Inflammatory macrophage treated with lipopolysaccharide for 4 hours (primary cell): Measurements from ENCODE around the gene UVRAG.

Experiments used
- DNase-seq: peaks from one replicate; pipeline ENCODE4 v3.0.0-alpha.2; 2020

Gene UVRAG

DNA sequence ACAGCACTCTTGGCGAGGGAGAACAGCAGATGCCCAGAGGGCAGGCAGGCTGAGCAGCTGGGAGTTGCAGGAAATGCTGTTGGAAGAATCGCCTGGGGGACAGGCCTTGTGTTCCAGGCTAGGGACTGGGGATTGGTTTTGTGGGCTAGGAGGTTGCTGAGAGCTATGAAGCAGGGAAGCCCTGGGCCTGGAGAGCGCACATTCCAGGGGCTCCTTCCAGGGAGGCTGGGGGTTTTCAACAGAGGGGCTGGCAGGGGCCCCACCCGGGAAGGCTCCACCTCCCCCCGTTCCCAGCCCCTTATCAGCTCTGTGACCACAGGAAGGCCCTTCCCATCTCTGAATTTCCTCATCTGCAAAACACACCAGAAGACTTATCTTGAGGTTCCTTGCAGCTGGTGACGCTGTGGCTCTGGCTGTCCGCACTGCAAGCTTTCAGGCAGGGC is 369.6 kb downstream of the UVRAG start:
- no peak for DNase-seq

DNA sequence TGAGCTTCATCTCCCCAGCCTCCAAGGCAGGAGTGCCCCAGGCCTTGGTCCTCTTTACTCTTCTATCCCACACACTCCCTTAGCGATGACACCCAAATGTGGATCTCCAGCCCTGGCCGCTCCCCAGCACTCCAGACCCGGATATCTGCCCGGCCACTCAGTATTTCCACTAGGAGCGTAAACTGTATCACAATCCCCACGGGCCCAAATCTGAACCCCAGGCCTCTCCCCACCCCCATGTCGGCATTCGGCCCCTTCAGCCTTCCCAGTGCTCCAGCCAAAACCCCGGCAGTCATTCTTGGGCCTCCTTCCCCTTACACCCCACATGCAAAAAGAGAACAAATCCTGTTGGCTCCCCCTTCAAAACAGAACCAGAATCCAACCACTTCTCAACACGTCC is 370.5 kb downstream of the UVRAG start:
- DNase-seq, result no peak

DNA sequence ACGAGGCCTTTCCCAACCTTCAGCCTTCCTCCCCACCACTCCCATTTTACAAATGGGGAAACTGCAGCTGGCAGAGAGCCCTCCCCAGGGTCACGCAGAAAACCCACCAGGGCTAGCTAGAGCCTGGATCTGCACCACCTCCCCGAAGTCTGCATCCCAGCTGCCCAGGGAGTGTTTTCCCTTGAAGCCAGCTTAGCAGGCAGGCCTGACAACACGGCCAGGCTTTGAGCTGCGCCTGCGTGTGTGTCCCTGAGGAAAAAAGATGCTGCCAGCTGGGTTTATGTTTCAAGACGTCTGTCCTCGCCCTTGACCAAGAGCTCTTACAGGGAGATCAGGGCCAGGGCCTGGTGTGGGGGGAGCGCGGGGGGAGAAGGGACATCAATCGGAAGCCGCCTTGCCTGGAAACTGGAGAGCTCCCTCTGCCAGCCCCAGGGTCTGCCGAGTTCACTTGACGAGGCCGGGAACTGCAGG is 371.0 kb downstream of the UVRAG start:
- DNase-seq, result no peak

DNA sequence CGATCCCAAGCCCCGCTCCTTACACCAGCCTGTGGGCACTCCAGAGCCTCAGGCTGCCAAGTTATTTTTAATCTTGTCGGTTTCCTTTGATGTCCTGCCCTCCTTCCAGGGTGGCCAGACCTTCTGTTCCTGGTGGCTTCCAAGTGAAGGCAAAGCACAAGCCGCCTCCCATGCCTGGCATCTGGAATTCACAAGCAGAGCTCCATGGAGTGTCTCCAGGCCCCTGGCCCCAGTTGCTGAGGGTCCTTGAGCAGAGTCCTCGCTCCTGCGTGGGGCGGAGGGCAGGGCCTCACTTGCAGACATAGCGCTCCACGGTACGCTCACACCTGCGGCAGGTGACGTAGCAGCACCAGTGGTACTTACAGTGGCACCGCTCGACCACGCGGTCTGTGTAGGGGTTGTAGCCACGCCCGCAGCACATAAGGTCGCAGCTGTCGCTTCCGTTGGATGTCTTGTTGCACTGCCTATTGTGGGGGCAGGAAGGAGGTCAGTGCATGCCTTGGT is 371.8 kb downstream of the UVRAG start:
- DNase-seq, result no peak

DNA sequence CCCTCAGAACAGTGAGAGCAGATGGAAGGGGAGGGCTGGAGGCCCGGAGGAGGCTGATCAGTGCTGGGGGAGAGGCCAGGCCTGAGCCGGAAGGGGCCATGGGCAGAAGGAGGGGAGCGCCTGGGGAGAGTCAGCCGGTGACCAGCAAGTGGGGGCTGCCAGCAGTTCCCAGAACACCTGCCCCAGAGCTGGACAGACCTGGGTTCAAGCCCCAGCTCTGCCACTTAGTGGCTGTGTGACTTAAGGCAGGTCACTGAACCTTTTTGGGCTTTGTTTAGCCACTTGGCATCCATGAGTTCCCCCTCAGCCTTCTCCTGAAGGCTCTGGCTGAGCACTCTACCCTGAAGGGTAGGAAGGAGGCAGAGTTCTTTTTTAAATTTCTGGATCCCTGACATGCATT is 373.9 kb downstream of the UVRAG start:
- no peak for DNase-seq

DNA sequence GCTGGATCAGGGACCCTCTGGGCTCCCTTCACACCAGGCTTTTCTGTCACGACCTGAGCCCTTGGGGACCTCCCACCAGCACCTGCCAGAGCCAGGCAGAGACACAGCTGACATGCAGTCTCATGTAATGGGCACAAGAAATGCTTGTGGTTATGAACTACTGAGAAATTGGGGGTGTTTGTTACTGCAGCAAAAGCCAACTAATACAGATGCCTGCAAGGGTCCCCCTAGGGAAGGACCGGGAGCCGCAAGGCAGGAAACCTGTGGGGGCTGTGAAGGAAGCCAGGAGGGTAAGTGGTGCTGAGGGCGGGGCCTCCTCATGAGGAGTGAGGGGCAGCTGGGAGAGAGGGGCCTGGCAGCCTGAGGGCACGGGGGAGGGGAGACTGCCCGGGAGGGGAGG is 374.7 kb downstream of the UVRAG start:
- DNase-seq, result no peak

DNA sequence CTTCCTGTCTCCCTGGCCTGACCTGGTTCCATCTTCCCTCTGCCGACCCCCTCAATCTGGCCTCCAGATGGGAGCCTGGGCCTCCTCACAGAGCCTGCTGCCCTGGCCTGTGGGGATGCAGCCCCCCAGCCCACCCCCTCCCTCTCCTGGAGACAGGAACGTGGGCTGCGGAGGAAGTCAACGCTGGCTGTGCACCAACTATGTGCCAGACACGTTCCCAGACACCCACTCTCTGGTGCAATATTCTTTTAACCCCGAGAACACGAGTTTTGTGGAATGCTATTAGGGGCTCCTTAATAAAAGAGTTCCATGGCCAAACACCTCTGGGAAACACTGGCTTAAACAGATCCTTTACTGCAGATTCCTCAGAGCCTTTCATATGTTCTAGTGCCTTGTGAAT is 375.4 kb downstream of the UVRAG start:
- DNase-seq, result no peak
